GM19238 (cell line): Measurements from ENCODE around the gene CYP19A1.
A peak's percentile ranks its signal among the peaks of the same experiment; 100 is the strongest.

Experiments
- DNase-seq: peaks from one replicate; pipeline ENCODE4 v3.0.0; 2011; ENCODE audit warnings: low spot score; ENCODE audit not compliant: insufficient read length

CYP19A1 gene

GRCh38 chr15:51338496-51338895, at the start of gene CYP19A1:
Gene CYP19A1, minus strand, starts transcription at chr15:51338596. Its CDS starts 95,684 bp downstream, at chr15:51242912.
- no peak for DNase-seq

- no peak for DNase-seq
These were observed 49.3 kb upstream of the CYP19A1 start for GRCh38 chr15:51387699-51388041.

- no peak for DNase-seq
These were observed 48.7 kb upstream of the CYP19A1 start for GRCh38 chr15:51386960-51387698.

GRCh38 chr15:51386486-51386885, 48.1 kb upstream of the CYP19A1 start:
- DNase-seq, result no peak

GRCh38 chr15:51386029-51386428, 47.6 kb upstream of the CYP19A1 start:
- DNase-seq, result no peak

- peak; percentile 32 for DNase-seq
These were observed 44.4 kb upstream of the CYP19A1 start for GRCh38 chr15:51382787-51383186.

- peak; percentile 56 for DNase-seq
These were observed 42.8 kb upstream of the CYP19A1 start for GRCh38 chr15:51380999-51381806.

- no peak for DNase-seq
These were observed 41.0 kb upstream of the CYP19A1 start for GRCh38 chr15:51379390-51379789.

GRCh38 chr15:51378406-51378805, 40.0 kb upstream of the CYP19A1 start:
- DNase-seq, result no peak

GRCh38 chr15:51377038-51377786, 38.8 kb upstream of the CYP19A1 start:
- DNase-seq, result no peak

- DNase-seq, result no peak
These were observed 37.7 kb upstream of the CYP19A1 start for GRCh38 chr15:51375966-51376640.

GRCh38 chr15:51374131-51374530, 35.7 kb upstream of the CYP19A1 start:
- no peak for DNase-seq

GRCh38 chr15:51371266-51371665, 32.9 kb upstream of the CYP19A1 start:
- no peak for DNase-seq

GRCh38 chr15:51369451-51369761, 31.0 kb upstream of the CYP19A1 start:
- no peak for DNase-seq

- no peak for DNase-seq
These were observed 30.5 kb upstream of the CYP19A1 start for GRCh38 chr15:51368751-51369450.

GRCh38 chr15:51368307-51368706, 29.9 kb upstream of the CYP19A1 start:
- DNase-seq, result no peak

GRCh38 chr15:51367322-51367976, 29.1 kb upstream of the CYP19A1 start:
- no peak for DNase-seq

GRCh38 chr15:51366920-51367319, 28.5 kb upstream of the CYP19A1 start:
- DNase-seq, result no peak

- DNase-seq, result no peak
These were observed 27.7 kb upstream of the CYP19A1 start for GRCh38 chr15:51366071-51366470.

- no peak for DNase-seq
These were observed 27.0 kb upstream of the CYP19A1 start for GRCh38 chr15:51365417-51365816.

- DNase-seq, result no peak
These were observed 25.0 kb upstream of the CYP19A1 start for GRCh38 chr15:51363383-51363782.
